GM10248 (cell line): ENCODE results near the gene NANOS3.
A peak's percentile ranks its signal among the peaks of the same experiment; 100 is the strongest.

Experiments used
- CTCF ChIA-PET: fragments of 300-600 bp; sonication (Branson Sonifier 250); formaldehyde crosslinking; extraction: SDS; loops from one replicate; lab custom pipeline; 2021; ENCODE audit warnings: antibody characterized with exemption; lab: Yijun Ruan, JAX
- POLR2A ChIA-PET: fragments of 350-650 bp; sonication (Branson Sonifier 250); formaldehyde crosslinking; extraction: SDS; loops from one replicate; lab custom pipeline; 2020; ENCODE audit warnings: antibody characterized with exemption; lab: Yijun Ruan, JAX
- DNase-seq: peaks from one replicate; pipeline ENCODE4 v3.0.0; 2012; ENCODE audit errors: extremely low spot score
- TF ChIP-seq, protein P1 (sequence below): IDR thresholded peaks from 2 replicates; pipeline ENCODE4 v1.5.1; 2012; ENCODE audit warnings: mild to moderate bottlenecking, low read depth; ENCODE audit errors: extremely low read depth, missing control alignments, control extremely low read depth

Gene NANOS3

DNA sequence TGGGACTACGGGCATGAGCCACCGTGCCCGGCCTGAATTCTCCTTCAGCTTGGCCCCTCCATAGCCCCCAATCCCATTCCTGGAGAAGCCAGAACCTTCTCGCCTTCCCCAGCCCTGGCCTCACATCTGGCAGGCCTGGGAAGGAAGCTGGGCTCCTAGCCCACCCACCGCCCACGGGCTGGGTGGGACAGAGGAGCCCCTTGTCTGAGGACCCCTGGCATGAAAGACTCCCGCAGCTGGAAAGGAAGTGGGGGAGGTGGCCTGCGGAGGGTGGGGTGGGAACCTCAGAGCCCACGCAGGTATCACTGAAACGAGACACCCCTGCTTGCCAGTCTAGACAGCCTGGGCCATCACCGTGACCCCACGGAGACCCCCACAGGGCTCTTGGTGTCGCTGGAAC, 7.7 kb upstream of the NANOS3 start:
- TF ChIP-seq, protein P1, sequence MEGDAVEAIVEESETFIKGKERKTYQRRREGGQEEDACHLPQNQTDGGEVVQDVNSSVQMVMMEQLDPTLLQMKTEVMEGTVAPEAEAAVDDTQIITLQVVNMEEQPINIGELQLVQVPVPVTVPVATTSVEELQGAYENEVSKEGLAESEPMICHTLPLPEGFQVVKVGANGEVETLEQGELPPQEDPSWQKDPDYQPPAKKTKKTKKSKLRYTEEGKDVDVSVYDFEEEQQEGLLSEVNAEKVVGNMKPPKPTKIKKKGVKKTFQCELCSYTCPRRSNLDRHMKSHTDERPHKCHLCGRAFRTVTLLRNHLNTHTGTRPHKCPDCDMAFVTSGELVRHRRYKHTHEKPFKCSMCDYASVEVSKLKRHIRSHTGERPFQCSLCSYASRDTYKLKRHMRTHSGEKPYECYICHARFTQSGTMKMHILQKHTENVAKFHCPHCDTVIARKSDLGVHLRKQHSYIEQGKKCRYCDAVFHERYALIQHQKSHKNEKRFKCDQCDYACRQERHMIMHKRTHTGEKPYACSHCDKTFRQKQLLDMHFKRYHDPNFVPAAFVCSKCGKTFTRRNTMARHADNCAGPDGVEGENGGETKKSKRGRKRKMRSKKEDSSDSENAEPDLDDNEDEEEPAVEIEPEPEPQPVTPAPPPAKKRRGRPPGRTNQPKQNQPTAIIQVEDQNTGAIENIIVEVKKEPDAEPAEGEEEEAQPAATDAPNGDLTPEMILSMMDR = no peak
- ChIA-PET POLR2A (interaction anchor here (0.7 kb wide), 2 partner anchors 28 to 72 kb away, joined by 3 to 4 read pairs; no protein-coding TSS in a partner anchor), CTCF (interaction anchor here (1.0 kb wide), 1 partner anchor 85 kb away, joined by 3 read pairs; no protein-coding TSS in a partner anchor)
- no peak for DNase-seq

DNA sequence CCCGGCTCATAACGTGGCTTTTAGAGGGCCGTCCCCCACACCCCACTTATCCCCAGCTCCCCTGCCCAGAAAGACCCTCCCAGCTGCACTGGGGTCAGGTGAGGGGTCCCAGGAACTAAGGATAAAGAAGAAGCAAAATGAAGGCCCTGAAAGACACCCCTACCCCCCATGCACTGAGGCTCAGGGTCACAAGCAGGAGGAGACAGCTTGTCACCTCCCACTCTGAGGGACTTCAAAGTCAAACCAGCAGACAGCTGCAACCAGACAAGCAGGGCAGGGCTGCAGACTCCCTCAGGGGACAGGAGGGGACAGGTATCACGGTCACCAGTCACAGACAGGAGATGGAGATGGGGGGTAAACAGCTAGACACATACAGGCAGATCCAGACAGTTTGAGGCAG, 6.1 kb upstream of the NANOS3 start:
- POLR2A ChIA-PET = no interaction called here
- CTCF ChIA-PET = interaction anchor here (1.0 to 4.5 kb wide), 6 partner anchors 8 to 266 kb away, joined by 3 to 34 read pairs (median 4); partner anchors contain the start of gene ASF1B
- no peak for DNase-seq
- TF ChIP-seq, protein P1 = no peak

DNA sequence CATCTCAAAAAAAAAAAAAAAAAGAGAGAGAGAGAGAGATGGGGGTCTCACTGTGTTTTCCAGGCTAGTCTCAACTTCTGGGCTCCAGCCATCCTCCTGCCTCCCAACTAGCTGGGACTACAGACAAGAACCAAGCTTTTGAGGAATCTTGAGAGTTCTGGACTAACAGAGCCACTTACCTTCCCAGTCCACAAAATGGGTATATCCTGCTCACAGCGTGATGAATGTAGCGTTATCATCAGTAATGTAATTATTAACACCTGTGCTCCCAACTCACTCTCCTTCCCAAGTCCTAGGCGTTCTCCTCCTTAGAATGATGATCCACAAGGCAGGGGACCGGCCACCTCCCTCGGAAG, 4.6 kb upstream of the NANOS3 start:
- POLR2A ChIA-PET = interaction anchor here (0.6 to 1.3 kb wide), 3 partner anchors 25 to 108 kb away, joined by 3 to 9 read pairs (median 6); partner anchors contain the start of gene MRI1

DNA sequence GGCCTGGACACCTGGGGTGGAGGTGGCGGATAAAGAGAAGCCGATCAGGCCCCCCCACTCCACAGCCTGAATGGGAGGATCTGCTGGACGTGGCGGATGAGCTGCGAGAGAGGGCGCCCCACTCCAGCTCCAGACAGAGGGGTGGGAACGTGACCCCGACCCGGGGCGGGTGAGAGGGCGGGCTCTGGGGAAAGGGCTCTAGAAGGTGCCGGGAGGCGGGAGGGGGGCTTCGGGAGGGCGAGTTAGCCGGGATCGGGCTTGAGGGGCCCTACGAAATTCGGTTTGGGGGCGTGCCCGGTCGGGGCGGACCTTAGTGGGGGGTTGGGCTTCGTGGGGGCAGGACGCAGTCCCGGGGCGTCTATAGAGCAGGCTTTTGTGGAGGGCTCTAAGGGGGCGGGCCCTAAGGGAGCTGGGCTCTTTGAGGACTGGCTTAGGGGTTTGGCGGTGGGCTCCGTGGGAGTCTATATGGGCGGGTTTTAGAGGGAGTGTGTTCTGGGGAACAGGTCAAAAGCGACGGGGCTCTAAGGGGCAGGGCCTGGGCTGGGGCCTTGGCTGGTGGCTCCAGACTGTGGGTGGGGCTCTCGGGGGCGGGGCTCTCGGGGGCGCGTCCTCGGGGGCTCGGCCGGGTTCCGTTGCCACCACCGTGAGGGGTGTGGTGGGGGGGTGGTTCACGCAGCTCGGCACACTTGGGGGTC, 4.1 kb upstream of the NANOS3 start:
- CTCF ChIA-PET = interaction anchor here (0.7 to 4.5 kb wide), 11 partner anchors 10 to 263 kb away, joined by 3 to 34 read pairs (median 5); partner anchors contain the start of genes ASF1B, IL27RA and MISP3
- TF ChIP-seq, protein P1 = peak; percentile 47
- POLR2A ChIA-PET = interaction anchor here (0.6 to 1.3 kb wide), 3 partner anchors 25 to 108 kb away, joined by 3 to 9 read pairs (median 6); partner anchors contain the start of gene MRI1
- DNase-seq = peak; percentile 65

More for the DNA sequence above, 4.6 kb upstream of the NANOS3 start:
- DNase-seq = no peak
- CTCF ChIA-PET = interaction anchor here (0.7 to 4.5 kb wide), 10 partner anchors 9 to 264 kb away, joined by 3 to 34 read pairs (median 6); partner anchors contain the start of genes ASF1B and MISP3
- TF ChIP-seq, protein P1 = no peak

DNA sequence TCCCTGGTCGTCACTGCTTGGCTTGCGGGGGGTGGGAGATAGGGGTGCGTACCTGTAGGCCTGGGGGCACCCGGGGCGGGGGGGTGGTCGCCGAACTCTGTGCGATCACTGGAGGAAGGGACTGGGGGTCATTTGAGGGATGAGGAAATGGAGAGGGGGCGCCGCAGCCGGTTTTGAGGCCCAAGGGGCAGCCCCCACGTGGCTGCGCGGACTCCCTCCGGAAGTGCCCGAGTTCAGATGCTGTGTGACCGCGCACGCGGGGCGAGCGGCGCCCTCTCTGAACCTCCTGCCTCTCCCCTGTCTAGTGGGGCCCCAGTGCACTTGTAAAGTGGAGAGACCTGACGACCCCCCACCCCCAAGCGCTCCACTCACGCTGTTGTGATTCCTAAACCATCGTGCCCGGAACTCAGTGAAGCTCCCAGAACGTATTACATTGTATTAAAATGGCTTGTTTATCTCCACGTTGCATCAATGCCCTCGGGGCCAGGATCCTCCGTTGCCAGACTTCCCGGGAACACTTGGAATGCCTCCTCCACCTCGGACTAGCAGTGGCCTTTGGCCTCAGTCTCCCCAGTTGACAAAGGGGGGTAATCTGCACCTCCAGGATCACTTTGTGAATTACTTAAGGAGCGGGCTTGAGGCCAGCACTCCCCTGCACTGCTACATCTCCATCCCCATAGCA, 3.0 kb upstream of the NANOS3 start:
- CTCF ChIA-PET = interaction anchor here (1.5 to 4.5 kb wide), 4 partner anchors 11 to 203 kb away, joined by 4 to 34 read pairs (median 6); partner anchors contain the start of gene IL27RA
- DNase-seq = no peak
- POLR2A ChIA-PET = no interaction called here
- TF ChIP-seq, protein P1 = no peak

DNA sequence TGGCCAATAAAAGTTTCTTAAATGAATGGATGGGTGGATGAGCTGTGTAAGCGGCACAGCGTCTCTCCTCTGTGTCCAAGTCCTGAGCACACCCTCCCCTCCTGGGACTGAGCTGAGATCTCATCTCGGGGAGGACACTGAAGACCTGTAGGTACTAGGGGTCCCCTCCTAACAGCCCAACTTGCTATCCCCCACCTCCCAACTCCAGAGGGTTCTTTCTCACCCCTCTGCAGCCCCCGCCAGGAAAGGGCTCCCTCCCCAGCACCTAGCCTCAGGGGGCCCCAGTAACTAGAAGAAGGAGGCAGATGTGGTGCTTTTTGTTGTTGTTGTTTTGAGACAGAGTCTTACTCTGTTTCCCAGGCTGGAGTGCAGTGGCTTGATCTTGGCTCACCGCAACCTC, 1.1 kb upstream of the NANOS3 start:
- ChIA-PET CTCF (interaction anchor here (1.0 to 1.8 kb wide), 6 partner anchors 14 to 240 kb away, joined by 3 to 7 read pairs (median 5); partner anchors contain the start of gene MISP3), POLR2A (interaction anchor here (0.6 kb wide), 1 partner anchor 522 kb away, joined by 5 read pairs; no protein-coding TSS in a partner anchor)
- TF ChIP-seq, protein P1 = no peak
- no peak for DNase-seq
